HUDEP-2 (cell line): Measurements from ENCODE around the gene KIF22.
"Not testable (repeated sequence)": the region's sequence is repeated elsewhere in the genome, so short reads cannot be mapped to it uniquely, and the experiment has no call there.

Experiments
- DNase-seq, 76 experiments: peaks; one replicate each; lab custom pipeline; 2025; ENCODE audit not compliant: unreplicated experiment in 76 of 76; lab: John Stamatoyannopoulos, UW

Gene KIF22

GRCh38 chr16:29793153-29793552 is 2.6 kb downstream of the KIF22 start:
- DNase-seq = not testable (repeated sequence)

- DNase-seq = no peak
These were observed 3.7 kb downstream of the KIF22 start for GRCh38 chr16:29794231-29794710.

DNA sequence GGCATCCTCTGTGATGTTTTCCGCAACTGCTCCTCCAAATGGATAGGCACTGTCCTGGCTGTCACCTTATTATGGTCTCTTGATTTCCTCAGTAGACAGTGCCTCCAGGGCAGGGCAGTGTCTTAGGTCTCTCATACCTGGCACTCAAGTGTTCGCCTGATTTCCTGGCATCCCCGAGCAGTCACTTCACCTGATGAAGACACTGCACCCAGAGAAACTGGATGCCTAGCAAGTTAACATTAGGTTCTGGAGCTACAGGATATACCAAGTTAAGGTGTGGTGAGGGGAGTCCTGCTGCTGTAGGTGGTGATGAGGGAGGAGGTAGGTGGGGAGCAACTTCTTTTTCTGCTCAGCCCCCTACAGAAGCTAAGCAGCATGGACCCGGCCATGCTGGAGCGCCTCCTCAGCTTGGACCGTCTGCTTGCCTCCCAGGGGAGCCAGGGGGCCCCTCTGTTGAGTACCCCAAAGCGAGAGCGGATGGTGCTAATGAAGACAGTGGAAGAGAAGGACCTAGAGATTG is 11.9 kb downstream of the KIF22 start:
- DNase-seq = no peak

DNA sequence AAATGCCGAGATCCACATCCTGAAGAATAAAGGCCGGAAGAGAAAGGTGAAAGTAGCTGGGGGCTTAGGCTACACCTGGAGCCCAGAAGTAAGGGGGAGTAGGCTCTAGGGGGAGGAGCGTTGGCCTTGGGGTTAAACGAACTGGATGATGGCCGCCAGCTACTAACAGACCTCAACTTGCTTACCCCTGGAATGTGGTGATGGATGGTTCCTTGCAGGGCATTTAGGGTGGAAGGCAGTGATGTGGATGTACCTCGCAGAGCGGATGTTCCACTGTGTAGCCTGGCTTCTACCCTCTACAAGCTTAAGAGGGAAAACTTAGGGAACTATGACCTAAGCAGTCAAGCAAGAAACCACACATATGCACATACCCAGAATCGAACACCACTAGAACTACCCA is 13.5 kb downstream of the KIF22 start:
- DNase-seq = no peak

DNA sequence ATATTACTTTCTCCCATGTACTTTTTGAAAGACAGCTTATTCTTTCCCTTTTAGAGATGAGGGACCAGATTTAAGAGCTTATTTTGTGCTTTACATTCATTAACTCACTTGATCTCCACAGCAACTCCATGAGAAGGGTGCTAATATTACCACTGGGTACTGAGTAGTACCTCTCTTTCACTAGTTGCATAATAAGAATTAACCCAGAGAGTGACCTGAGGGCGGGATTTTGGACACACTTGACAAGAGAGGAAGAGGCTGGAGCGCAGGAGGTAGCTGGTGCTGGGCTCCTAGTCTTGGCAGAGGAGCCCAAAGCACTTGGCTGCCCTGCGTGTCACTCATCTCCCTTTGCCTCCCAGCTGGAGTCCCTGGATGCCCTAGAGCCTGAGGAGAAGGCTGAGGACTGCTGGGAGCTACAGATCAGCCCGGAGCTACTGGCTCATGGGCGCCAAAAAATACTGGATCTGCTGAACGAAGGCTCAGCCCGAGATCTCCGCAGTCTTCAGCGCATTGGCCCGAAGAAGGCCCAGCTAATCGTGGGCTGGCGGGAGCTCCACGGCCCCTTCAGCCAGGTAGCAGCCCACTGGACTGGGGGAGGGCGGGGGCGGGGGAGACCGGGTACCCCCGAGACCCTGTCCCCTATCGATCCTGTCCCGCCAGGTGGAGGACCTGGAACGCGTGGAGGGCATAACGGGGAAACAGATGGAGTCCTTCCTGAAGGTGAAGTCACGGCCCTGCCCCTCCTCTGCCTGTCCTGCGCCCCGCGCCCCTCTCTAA is 14.1 kb downstream of the KIF22 start:
- DNase-seq = peak in 8 of 76 experiments; percentile 12 to 53 (median 35)

DNA sequence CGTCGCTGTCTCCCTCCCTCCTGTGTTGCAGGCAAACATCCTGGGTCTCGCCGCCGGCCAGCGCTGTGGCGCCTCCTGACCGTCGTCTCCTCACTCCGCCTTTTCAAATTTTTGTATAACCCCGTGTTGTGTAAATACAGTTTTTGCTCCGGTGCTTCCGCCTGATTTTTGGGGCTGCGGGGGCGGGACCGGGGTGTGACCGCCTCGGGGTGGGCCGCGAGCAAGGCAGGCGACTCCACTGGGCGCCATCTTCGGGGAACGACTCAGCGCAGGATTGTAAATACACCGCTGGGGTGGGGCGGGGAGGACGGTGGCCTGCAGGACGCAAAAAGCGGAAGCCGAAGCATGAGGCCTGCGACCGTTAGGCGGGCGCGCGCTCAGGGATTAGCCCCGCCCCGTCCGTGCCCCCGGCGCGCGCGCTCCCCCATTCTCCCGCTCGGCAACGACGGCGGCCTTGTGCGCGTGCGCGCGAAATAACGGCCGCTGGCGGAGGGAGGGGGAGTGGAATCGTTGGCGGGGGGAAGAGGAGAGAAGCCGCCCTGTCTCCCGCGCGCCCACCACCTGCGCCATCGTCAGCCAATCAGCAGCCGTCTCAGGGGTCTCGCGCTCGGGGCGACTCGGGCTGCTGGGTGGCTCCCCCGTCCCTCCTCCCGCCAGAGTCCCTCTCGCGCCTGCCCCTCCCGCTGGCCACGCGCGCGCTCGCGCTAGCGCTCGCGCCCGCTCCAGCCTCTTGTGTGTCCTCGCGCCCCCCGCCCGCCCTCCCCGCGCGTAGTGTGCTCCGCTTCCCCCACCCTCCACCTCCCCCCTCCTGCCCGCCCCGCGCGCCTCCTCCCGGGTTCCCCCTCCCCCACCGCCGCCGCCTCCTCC is 14.9 kb downstream of the KIF22 start:
- DNase-seq = peak in 75 of 76 experiments; percentile 39 to 97 (median 94)

- peak in 24 of 76 experiments; percentile 20 to 90 (median 69) for DNase-seq
These were observed 15.6 kb downstream of the KIF22 start, which contains the start of gene MAZ for GRCh38 chr16:29806099-29806579. MAZ (plus strand) TSS chr16:29806529; CDS start chr16:29806702, 173 bp downstream.

DNA sequence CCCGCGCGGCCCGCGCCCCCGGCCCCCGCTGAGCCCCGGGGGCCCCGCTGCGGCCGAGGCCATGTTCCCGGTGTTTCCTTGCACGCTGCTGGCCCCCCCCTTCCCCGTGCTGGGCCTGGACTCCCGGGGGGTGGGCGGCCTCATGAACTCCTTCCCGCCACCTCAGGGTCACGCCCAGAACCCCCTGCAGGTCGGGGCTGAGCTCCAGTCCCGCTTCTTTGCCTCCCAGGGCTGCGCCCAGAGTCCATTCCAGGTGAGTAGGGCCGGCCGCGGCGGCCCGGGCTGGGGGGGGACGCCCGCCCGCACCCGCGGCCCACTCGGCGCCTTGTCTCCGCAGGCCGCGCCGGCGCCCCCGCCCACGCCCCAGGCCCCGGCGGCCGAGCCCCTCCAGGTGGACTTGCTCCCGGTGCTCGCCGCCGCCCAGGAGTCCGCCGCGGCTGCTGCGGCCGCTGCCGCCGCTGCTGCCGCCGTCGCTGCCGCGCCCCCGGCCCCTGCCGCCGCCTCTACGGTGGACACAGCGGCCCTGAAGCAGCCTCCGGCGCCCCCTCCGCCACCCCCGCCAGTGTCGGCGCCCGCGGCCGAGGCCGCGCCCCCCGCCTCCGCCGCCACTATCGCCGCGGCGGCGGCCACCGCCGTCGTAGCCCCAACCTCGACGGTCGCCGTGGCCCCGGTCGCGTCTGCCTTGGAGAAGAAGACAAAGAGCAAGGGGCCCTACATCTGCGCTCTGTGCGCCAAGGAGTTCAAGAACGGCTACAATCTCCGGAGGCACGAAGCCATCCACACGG is 16.3 kb downstream of the KIF22 start:
- DNase-seq = peak in 59 of 76 experiments; percentile 3 to 68 (median 47)

GRCh38 chr16:29807426-29808218 is 17.1 kb downstream of the KIF22 start:
- peak in 75 of 76 experiments; percentile 42 to 96 (median 90) for DNase-seq

DNA sequence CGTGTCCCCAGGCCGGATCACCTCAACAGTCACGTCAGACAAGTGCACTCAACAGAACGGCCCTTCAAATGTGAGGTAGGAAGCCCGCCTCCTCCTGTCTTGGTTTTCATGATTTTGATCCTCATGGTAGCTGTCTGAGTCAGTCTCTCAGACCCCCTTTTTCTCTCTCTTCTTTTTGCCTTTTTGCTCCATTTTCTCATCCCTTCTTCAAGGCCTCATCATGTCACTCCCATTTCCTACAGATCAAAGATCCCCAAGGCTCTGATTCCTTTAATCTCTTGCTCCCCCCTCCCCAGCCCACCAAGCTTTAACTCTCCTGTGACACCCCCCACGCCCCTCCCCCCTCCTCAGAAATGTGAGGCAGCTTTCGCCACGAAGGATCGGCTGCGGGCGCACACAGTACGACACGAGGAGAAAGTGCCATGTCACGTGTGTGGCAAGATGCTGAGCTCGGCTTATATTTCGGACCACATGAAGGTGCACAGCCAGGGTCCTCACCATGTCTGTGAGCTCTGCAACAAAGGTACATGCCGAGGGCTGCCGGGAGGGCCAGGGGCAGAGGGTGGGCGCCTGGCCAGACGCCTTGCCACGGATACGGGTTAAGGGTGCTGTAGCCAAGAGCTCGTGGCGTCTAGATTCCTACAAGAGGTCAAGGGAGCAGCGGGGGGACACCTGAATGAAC is 17.8 kb downstream of the KIF22 start:
- DNase-seq = no peak

DNA sequence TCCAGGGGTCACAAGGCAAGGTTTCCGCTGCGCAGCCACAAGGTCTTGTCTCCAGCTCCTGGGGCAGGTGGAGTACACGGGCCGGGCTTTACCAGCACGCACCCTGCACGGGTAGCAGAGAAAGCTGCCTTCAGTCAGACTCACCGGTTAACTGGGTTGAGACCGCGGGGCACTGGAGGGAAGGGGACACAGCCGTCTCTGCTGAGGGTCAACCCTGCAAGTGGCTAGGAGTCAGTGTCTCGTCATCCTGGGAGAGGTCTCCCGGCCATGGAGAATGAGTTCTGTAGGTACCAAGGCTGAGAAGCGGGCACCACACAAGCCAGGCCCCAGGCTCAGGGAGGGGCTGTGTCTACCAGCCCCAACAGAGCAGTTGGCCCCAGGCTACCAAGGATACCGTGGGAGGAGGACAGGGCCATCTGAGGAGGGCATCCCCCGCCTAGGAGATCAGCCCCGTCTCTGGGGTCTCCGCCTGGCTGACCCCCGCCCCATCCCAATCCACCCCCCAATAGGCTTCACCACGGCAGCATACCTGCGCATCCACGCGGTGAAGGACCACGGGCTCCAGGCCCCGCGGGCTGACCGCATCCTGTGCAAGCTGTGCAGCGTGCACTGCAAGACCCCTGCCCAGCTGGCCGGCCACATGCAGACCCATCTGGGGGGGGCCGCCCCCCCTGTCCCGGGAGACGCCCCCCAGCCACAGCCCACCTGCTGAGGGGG is 18.6 kb downstream of the KIF22 start:
- DNase-seq = no peak

DNA sequence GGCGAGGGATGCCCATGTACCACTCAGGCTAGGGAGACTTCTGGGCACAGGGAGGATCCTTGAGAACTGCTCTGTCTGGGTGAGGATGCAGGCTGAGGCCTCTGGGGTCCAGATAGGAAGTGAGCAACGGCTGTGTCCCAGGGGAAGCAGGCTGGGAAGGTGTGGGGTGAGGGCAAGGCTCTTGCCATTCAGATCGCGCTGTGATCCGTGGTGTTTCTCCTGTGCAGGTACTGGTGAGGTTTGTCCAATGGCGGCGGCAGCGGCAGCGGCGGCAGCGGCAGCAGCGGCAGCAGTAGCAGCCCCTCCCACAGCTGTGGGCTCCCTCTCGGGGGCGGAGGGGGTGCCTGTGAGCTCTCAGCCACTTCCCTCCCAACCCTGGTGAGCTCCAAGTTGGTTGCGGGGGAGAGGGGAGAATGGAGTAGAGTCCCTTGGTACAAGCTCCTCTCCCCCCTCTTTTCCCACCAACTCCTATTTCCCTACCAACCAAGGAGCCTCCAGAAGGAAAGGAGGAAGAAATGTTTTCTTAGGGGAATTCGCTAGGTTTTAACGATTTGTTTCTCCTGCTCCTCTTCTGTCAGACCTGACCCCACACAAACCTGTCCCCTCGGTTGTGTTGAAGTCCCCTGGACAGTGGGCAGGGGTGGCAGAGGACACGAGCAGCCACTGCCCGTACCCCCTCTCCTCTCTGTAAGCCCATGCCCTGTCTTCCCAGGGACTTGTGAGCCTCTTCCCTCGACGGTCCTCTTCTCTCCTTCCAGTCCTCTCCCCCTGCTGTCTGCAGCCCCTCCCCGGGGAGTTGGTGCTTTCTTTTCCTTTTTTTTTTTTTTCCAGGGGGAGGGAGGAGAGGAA is 19.5 kb downstream of the KIF22 start:
- no peak for DNase-seq

- DNase-seq = no peak
These were observed 20.2 kb downstream of the KIF22 start for GRCh38 chr16:29810699-29811169.

- DNase-seq = peak in 73 of 76 experiments; percentile 41 to 90 (median 78)
These were observed 20.8 kb downstream of the KIF22 start for GRCh38 chr16:29811170-29811895.

DNA sequence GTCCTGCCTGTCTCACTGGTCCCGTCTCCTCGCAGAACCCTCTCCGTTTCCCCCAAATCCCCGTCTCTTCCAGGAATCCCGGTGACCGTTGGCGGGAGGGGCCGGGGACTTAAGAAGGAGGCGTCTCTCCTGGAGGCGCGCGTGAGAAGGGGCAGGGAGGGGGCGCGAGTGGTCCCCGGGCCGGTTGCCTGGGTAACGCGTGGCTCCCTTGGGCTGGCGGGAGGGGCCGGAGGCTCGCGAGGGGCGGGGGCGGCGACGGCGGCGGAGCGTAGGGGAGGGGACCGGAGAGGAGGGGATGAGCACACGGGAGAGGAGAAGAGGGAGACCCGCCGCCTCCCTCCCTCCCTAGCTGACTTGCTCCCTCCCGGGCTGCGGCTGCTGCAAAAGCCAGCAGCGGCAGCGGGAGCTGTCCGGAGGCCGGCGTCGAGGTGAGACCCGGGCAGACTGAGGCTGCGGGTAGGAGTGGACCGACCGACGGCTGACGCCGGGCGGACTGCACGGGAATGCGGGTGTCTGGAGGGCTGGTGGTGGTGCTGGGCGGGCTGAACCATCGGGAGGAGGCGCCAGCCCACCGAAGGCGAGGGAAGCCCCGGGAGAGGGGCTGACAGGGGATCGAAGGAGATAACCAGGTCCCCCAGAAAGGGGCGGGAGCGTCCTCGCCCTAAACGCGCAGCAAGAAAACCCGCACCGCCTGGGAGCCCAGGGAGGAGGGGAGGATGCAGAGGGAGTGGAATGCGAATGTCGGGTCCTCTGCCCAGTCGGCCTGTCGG is 21.5 kb downstream of the KIF22 start, which contains the start of gene PRRT2:
Gene PRRT2 (plus strand): TSS at position 298 of the 770 bp plus-strand sequence. CDS start 862 bp downstream, outside the sequence.
- DNase-seq = peak in 4 of 76 experiments; percentile 9 to 30 (median 14)
